Testis (tissue), 3 donors: ENCODE measurements around the gene CSKMT. TPM values are rescaled to one million over a fixed set of nuclear protein-coding genes. Genes with fewer than 3 reads are reported as not detected.

Source experiments
- DNase-seq: peaks from one replicate; pipeline ENCODE4 v3.0.0-alpha.2; 2019
- H3K27ac ChIP-seq, 2 donors: fragments of 200-600 bp; sonication (generic); one replicate each; pipeline ENCODE4 v1.5.1; 2019
- H3K27me3 ChIP-seq: fragments of 200-600 bp; sonication (generic); one replicate; pipeline ENCODE4 v1.5.1; 2019
- H3K36me3 ChIP-seq: fragments of 200-600 bp; sonication (generic); one replicate; pipeline ENCODE4 v1.5.1; 2017; ENCODE audit warnings: low read depth; ENCODE audit errors: missing control alignments
- H3K4me1 ChIP-seq: fragments of 200-600 bp; sonication (generic); one replicate; pipeline ENCODE4 v1.5.1; 2019
- H3K4me3 ChIP-seq, 2 donors: fragments of 200-600 bp; sonication (generic); one replicate each; pipeline ENCODE4 v1.5.1; 2017 to 2019
- H3K9me3 ChIP-seq: fragments of 200-600 bp; sonication (generic); one replicate; pipeline ENCODE4 v1.5.1; 2017
- POLR2A ChIP-seq: fragments of 450-650 bp; IDR thresholded peaks from one replicate; pipeline ENCODE4 v1.6.1; 2017; ENCODE audit warnings: antibody characterized with exemption, mild to moderate bottlenecking, moderate library complexity
- WGBS, 2 donors: methylation state at CpG; one replicate each; pipeline ENCODE4 v1.1.5; 2018; 5-methylcytosine and 5-hydroxymethylcytosine counted together
- intact Hi-C: fragments of 100-400 bp; cut with DNase I; formaldehyde crosslinking; loops from one replicate; pipeline ENCODE4 v1.15.1; 2023; ENCODE audit warnings: low total_unique reads
- polyA plus RNA-seq: library from polyadenylated mRNA; stranded (reverse); fragments of 350-450 nt; fragmentation: Illumina TruSeq; extraction: RNeasy Lipid Tissue Mini Kit (QIAGEN cat#74804); gene quantifications from one replicate; pipeline ENCODE4 v1.2.3, GENCODE V29; 2014; ENCODE audit warnings: low read depth, low replicate concordance; ENCODE audit not compliant: insufficient read depth
- total RNA-seq, 2 donors: library from RNA; depleted of rRNA; stranded (reverse); fragments of >200 nt; gene quantifications; one replicate each; pipeline ENCODE4 v1.2.3, GENCODE V29; 2016
- TF ChIP-seq, protein P1 (sequence below), 3 experiments: fragments of 450-650 bp in 2 of 3; fragments of 200-600 bp in 1 of 3; sonication (generic) in 1 of 3; IDR thresholded peaks; one replicate each; pipeline ENCODE4 v1.5.1; 2016 to 2019; ENCODE audit warnings: antibody characterized with exemption in 3 of 3, mild to moderate bottlenecking in 2 of 3, moderate library complexity in 1 of 3

CSKMT gene
- total and polyA plus RNA-seq, 3 donors from 2014 or later: 2.0 to 3.7 (median 2.4) TPM

DNA sequence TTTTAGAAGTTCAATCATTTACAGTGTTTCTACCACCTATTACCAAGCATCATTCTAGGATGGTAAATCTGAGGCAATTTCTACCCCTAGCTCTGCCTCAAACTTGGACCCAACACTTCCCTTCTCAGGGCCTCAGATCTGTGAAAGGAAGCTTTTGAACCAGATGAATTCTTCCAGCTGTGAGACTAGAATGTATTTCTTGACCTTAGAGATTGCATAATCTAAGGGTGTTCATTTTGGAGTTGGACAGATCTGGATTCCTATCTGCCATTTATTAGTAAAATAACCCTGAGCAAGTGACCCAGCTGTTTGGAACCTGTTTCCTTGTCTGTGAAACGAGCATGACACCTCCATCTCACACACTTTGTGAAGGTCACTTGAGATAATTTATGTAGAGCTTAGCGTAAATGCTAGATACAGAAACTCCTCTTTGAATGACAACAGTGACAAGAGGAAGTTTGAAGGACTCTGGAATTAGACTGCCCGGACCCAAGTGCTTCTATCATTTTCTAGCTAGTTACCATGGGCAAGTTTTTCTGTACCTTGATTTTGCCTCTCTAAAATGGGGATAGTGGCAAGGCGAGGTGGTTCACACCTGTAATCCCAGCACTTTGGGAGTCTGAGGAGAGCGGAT lies 8.2 kb upstream of the CSKMT start:
- no peak overlapping the region for H3K27ac ChIP-seq
- H3K36me3 ChIP-seq: no peaks in the 10 kb centered on the region
- no peaks in the 10 kb centered on the region for H3K9me3 ChIP-seq
- no peak for TF ChIP-seq POLR2A
- TF ChIP-seq, protein P1, sequence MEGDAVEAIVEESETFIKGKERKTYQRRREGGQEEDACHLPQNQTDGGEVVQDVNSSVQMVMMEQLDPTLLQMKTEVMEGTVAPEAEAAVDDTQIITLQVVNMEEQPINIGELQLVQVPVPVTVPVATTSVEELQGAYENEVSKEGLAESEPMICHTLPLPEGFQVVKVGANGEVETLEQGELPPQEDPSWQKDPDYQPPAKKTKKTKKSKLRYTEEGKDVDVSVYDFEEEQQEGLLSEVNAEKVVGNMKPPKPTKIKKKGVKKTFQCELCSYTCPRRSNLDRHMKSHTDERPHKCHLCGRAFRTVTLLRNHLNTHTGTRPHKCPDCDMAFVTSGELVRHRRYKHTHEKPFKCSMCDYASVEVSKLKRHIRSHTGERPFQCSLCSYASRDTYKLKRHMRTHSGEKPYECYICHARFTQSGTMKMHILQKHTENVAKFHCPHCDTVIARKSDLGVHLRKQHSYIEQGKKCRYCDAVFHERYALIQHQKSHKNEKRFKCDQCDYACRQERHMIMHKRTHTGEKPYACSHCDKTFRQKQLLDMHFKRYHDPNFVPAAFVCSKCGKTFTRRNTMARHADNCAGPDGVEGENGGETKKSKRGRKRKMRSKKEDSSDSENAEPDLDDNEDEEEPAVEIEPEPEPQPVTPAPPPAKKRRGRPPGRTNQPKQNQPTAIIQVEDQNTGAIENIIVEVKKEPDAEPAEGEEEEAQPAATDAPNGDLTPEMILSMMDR (IDR thresholded peaks at IDR 0.05): no peak
- DNase-seq: no peak
- no peak overlapping the region for H3K4me3 ChIP-seq
- intact Hi-C loops: no loop called here
- WGBS, 2 donors: 52 to 63% methylated on average over 5 of the region's 5 CpGs
- no peaks in the 10 kb centered on the region for H3K27me3 ChIP-seq
- H3K4me1 ChIP-seq: peaks cover 6% of the 10 kb centered on the region

DNA sequence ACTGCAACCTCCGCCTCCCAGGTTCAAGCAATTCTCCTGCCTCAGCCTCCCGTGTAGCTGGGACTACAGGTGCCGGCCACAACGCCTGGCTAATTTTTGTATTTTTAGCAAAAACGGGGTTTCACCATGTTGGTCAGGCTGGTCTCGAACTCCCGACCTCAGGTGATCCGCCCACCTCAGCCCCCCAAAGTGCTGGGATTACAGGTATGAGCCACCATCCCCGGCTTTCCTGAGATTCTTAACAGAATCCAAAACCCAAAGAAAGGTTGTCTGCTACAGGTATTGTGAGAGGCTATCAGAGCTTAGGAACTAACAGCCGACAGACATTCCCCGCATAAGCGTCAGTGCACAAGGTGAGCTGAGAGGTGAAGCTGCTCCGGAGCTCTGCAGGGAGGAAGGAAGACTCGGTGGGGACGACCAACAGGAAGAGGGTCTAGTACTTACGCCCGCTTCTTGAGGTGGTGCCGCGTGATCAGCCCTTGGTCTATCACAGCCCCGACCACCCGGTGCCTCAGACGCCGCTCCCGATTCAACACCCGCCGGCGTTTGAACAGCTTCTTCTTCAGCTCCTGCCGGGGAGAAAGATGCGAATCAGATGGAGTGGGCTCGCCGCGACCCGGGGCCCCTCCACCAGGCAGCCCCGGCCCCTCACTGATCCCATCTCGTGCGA lies 572 bp upstream of the CSKMT start:
- DNase-seq: peak; percentile 50

DNA sequence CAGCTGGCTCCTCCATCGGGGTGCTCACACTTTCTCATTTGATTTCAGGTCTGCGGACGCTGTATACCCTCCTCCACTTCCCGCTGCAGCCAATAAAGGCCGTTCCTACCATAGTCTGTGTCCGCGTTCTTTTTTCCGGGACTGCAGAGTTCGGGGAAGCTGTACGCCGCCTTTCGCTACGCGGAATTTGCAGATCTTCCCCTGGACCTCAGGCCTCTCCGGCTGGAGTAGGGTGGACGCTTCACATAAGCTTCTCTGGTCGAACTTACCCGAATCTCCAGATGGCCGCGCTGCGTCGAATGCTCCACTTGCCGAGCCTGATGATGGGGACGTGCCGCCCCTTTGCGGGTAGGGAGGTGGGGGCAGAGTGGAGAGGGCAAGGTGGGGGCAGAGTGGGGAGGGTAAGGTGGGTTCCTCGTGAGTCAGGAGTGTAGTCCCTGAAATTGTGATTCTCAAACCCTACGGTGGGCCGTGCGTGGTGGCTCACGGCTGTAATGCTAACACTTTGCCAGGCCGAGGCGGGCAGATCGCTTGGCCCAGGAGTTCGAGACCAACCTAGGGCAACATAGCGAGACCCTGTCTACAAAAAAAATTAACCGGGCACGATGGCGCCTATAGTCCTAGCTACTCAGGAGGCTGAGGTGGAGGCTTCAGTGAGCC lies 617 bp downstream of the CSKMT start:
- Histone ChIP-seq H3K9me3 (no peaks in the 10 kb centered on the region), H3K27me3 (no peaks in the 10 kb centered on the region), H3K4me3 (peak overlapping the region; percentile 80 to 83), H3K27ac (peak overlapping the region; percentile 81 to 86), H3K4me1 (peaks cover 17% of the 10 kb centered on the region), H3K36me3 (no peaks in the 10 kb centered on the region)
- 2 to 3% methylated on average over 31 to 39 of the region's 39 CpGs for WGBS, 2 donors
- TF ChIP-seq, protein P1 (IDR thresholded peaks at IDR 0.05): no peak
- no peak for TF ChIP-seq POLR2A
- DNase-seq: peak; percentile 48
- intact Hi-C loops: no loop called here

More for the DNA sequence above, 572 bp upstream of the CSKMT start:
- intact Hi-C loops: no loop called here
- Histone ChIP-seq H3K27me3 (no peaks in the 10 kb centered on the region), H3K4me1 (peaks cover 17% of the 10 kb centered on the region), H3K36me3 (no peaks in the 10 kb centered on the region), H3K27ac (peak overlapping the region; percentile 81 to 86), H3K9me3 (no peaks in the 10 kb centered on the region), H3K4me3 (peak overlapping the region; percentile 80 to 83)
- WGBS, 2 donors: 3 to 4% methylated on average over 25 to 27 of the region's 36 CpGs
- TF ChIP-seq POLR2A: no peak

DNA sequence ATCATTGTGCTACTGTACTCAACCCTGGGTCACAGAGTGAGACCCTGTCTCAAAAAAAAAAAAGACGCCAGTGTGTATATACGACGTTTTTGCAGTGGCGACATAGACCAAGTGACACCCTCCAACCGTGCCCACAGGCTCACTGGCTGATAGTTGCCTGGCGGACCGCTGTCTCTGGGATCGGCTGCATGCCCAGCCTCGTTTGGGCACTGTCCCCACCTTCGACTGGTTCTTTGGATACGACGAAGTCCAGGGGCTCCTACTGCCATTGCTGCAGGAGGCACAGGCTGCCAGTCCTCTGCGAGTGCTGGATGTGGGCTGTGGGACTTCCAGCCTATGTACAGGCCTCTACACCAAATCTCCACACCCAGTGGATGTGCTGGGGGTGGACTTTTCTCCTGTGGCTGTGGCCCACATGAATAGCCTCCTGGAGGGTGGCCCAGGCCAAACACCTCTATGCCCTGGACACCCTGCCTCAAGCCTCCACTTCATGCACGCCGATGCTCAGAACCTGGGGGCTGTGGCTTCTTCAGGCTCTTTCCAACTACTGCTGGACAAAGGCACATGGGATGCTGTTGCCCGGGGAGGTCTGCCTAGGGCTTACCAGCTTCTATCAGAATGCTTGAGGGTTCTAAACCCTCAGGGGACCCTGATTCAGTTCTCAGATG lies 1.3 kb downstream of the CSKMT start:
- DNase-seq: no peak
- Histone ChIP-seq H3K27me3 (no peaks in the 10 kb centered on the region), H3K4me1 (peaks cover 17% of the 10 kb centered on the region), H3K9me3 (no peaks in the 10 kb centered on the region), H3K4me3 (peak overlapping the region; percentile 80 to 83), H3K27ac (peak overlapping the region; percentile 81 to 86), H3K36me3 (no peaks in the 10 kb centered on the region)
- intact Hi-C loops: no loop called here
- 54 to 56% methylated on average over 13 to 16 of the region's 16 CpGs for WGBS, 2 donors
- TF ChIP-seq, protein P1 (IDR thresholded peaks at IDR 0.05): no peak
- TF ChIP-seq POLR2A: no peak

DNA sequence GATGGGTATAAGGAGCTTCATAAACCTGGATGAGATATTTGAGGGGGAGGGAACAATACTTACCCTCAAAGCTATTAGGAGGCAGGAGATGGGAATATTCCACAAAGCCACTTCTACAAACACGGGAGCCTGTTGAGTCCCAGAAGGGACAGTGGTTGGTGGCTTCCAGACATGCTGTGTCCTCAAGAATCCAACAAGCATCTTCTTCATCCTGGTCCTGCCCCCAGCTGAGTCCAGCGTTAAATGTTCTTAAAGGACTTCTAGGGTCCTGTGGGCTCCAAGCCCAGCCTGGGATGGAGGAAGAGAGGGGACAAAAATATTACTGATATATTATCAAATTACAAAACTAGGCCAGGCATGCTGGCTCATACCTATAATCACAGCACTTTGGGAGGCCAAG lies 2.3 kb downstream of the CSKMT start:
- H3K27me3 ChIP-seq: no peaks in the 10 kb centered on the region
- H3K27ac ChIP-seq: no peak overlapping the region
- peaks cover 19% of the 10 kb centered on the region for H3K4me1 ChIP-seq
- no peaks in the 10 kb centered on the region for H3K9me3 ChIP-seq
- intact Hi-C loops: no loop called here
- 76 to 92% methylated on average over 2 of the region's 2 CpGs for WGBS, 2 donors
- H3K36me3 ChIP-seq: no peaks in the 10 kb centered on the region
- H3K4me3 ChIP-seq: no peak overlapping the region
- DNase-seq: no peak
- TF ChIP-seq, protein P1 (IDR thresholded peaks at IDR 0.05): no peak
- TF ChIP-seq POLR2A: no peak
